Stimulated activated CD4-positive, alpha-beta T cell treated with anti-CD3 and anti-CD28 coated beads, Interleukin-15, amount 100 ng/mL, for 24 hours (primary cell): ENCODE results near the gene ELMOD3.
"Not testable (repeated sequence)": the region's sequence is repeated elsewhere in the genome, so short reads cannot be mapped to it uniquely, and the experiment has no call there.

Experiments
- DNase-seq: peaks from one replicate; pipeline ENCODE4 v3.0.0-alpha.2; 2020

The ELMOD3 gene

DNA sequence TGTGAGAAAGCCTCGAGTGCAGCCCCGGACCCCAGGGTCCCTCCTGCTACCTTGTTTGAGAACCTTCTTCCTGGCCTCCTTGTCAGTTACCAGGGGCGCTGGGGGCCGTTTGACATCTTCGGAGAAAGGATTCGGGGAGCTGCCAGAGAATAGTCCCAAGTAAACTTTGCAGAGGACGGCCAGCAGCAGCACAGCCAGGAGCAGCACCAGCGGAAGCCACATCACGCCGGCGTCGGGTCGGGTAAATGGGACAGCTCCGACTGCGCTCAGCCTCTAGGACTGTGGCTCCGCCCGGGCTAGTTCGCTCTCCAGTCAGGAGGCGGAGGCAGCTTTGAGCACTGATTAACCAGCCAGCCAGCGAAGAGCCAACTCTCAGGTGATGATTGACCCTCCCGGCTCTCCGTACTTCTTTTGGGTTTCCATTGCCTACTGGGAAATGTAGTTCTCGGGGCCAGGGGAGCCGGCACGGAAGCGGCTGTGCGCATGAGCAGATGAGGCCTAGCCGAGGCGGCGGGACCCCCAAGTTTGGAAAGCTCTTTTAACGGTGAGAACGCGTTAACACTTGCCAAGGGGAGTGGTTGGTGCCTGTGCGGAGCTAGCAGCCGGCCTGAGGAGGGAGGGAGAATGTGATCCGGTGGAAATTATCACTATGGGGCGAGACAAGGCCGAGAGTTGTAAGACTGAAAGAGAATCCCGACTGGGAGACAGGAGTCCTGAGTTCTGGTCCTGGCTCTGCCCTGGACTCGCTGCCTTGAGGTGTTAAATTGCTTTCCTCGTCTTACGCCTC lies at the start of gene ELMOD3, which contains the start of gene RETSAT:
TSS of gene ELMOD3 (plus strand) at position 484 of the 787 bp plus-strand sequence. CDS start 2,430 bp downstream, outside the sequence.
TSS of gene RETSAT (minus strand) at position 243 of the 787 bp plus-strand sequence. CDS start at position 222, 21 bp downstream.
- DNase-seq, result peak; percentile 98

DNA sequence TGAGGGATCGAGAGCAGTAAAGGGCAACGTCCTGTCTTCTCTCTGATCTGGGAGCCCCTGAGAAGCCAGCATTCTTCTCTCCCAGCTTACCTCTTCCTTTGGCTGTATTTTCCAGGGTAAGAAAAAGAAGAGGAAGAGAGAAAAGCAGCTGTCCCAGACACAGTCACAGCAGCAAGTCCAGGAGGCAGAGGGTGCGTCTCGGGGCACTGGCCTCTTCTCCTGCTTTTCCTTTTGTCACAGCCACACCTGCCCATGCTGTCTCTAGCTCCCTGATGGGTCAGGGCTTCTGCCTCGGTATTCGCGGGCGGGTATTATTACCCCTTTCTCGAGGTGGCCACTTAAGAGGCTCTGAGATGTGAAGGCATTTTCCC lies 47.1 kb upstream of the ELMOD3 start:
- no peak for DNase-seq

DNA sequence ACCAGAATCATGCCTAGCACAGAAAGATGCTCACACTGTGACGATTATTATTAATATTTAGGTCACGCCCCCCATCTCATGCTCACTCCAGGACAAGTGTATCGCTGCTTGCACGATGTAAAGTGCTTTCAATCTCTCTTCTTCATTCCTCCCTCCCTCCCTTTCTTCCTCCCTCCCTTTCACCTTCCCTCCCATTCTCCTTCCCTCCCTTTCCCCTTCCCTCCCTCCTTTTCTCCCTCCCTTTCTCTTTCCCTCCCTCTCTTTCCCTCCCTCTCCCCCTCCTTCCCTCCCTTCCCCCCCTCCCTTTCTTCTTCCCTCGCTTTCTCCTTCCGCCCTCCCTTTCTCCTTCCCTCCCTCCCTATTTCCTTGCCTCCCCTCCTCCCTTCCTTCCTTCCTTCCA lies 46.4 kb upstream of the ELMOD3 start:
- no peak for DNase-seq

- DNase-seq, result peak; percentile 21
These were observed 45.5 kb upstream of the ELMOD3 start for GRCh38 chr2:85308896-85309555.

DNA sequence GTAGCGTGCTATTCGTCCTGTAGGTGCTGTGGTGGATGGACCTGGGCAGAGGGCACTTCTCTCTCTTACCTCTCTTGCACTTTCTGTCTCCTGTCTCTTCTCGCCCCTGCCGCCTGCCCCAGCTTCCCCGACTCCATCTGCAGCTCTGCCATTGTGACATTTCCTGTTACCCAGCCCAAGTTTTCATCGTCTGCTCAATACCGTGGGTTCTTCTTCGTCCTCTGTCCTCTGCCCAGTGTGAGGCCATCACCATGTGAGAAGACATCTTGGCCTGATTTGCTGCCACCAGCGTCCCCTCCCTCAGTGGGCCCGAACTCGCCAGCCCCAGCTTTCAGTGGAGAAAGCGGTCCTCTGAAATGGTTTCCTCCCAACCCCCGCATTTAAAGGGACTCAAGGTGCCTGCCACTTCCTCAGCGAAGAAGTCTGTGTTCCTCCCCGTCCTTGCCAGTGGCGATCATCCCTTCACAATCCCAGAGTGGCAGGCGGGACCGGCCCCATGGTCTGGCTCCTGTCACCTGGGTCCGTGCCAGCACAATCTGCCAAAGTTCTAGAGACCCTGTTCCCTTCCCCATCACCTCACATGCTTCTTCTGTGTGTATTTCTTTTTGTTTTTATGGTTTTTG lies 44.8 kb upstream of the ELMOD3 start:
- no peak for DNase-seq

- DNase-seq, result no peak
These were observed 44.2 kb upstream of the ELMOD3 start for GRCh38 chr2:85310330-85310729.

- no peak for DNase-seq
These were observed 42.2 kb upstream of the ELMOD3 start for GRCh38 chr2:85312404-85312803.

DNA sequence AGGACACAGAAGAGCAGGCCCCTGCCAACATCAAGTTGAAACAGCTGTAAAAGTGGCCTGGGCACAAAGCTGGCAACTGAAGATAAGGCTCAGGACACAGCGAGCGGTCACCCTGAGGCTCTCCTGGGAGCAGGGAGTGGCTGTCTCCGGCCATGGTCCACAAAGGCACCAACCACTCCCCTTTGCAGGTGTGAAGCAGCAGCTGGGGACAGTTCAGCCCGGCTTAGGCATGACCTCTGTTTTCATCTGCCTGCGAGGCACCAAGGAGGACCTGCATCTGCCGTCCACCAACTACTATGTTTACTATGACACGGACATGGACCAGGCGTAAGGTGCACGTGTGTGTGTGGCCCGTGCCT lies 39.7 kb upstream of the ELMOD3 start:
- DNase-seq, result no peak

DNA sequence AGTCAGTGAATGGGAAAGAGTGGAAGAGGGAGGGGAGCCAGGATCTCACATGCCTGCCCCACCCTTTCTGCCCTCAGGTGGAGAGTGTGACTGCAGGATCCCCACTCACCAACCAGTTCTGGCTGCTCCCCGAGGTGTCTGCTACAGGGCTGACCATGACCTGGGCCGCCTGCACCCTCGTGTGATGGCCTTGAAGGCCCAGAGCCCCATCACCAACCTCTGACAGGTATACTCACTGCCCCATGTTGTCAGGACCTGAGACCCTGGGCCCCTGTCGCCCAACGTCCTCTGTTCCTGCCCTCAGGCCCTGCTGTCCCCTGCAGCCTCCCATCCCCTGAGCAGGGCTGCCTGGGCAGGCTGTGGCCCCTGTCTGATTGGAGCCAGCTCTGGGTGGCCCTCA lies 38.6 kb upstream of the ELMOD3 start:
- not testable (repeated sequence) for DNase-seq

DNA sequence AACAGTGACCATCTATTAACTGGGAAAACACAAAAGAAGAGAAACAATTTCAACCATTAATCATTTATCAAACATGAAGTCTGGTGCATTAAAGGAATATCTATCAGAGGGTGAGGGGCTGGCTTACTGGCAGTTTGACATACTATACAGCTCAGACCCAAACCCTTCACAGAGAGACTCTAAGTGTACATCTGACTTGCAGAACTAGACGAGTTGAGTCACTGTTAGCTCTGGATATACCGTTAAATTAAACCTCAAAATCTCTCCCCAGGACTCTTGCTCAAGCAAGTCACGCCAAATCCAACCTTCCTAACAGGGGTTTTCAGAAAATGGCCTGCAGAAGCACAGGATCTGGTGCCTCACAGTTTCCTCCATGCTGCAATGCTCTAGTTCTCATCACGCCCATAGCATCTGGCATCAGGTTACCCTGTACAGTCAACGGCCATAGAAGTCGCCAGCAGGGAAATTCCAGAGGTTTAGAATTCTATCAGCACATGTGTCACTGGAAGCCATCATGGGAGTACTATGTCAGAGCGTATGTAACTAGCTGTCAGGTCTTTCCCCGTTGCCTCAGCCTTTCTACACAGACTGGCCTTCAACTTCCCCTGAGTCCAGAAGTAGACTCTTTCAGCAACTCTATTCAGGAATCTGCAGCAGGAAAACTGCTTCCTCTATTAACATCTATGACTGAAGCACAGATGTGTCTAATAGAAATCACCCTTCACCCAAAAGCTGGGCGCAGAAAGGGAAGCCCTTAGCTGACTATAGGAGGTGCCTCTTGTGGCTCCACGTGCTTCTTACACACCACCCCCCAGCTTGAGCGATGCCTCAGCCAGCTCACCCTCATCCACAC lies 36.1 kb upstream of the ELMOD3 start:
- peak; percentile 58 for DNase-seq

GRCh38 chr2:85319796-85320195 lies 34.8 kb upstream of the ELMOD3 start:
- no peak for DNase-seq

DNA sequence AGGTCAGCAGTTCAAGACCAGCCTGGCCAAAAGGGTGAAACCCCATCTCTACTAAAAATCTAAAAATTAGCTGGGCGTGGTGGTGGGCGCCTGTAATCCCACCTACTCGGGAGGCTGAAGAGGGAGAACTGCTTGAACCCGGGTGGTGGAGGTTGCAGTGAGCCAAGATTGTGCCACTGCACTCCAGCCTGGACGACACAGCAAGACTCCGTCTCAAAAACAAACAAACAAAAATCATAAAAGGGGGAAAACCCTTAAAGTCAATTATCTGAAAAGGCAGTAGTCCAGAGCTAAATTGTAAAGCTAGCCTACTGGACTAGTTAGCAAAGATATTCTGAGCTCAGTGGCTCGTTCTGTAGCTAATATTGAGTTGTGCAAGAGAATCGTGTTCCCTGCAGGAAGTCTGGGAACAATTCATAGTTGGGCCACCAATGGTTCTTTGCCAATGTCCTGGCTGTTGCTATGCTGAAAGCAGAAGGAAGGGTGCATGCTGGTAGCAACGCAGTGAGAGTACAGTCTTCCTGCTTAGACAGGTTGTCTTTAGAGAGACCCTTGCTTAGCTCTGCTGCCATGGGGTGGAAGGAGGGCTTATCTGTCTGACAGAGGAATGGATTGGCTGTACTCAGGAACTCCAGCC lies 31.1 kb upstream of the ELMOD3 start:
- no peak for DNase-seq

- DNase-seq, result not testable (repeated sequence)
These were observed 30.6 kb upstream of the ELMOD3 start for GRCh38 chr2:85323988-85324367.

GRCh38 chr2:85324639-85325465 lies 29.7 kb upstream of the ELMOD3 start:
- DNase-seq, result no peak

- DNase-seq, result no peak
These were observed 29.1 kb upstream of the ELMOD3 start for GRCh38 chr2:85325466-85325811.

DNA sequence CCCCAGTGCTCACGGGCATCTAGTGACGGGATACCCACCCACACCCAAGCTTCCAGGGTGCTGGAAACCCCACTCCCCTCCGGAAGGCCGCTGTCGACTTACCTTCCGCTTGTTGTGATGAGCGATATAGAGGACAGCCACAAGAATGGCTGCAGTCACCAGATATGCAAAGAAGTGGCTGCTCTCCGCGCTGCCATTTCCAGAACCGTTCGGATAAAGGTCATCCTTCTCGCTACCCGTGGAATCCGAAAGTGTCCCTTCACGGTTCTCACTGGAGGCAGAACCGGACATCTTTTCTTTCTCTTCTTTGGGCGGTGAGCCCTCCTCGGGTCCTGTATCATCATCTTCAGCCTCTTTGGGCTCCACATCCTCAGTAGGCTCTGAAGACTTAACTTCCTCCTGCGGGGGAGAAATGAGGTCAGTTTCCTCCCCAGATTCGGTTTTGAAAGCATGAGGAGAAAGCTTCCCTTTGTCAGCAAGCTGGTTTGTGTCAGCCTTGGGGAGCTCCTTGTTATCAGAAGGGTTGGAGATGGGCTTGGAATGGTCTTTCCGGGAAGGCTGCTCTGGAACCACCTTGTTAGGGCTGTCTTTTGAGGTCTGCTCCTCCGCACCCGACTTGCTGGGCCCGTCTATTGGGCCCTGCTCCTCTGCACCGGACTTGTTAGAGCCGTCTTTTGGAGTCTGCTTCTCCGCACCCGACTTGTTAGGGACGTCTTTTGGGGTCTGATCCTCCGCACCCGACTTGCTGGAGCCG lies 28.0 kb upstream of the ELMOD3 start:
- DNase-seq, result peak; percentile 53

DNA sequence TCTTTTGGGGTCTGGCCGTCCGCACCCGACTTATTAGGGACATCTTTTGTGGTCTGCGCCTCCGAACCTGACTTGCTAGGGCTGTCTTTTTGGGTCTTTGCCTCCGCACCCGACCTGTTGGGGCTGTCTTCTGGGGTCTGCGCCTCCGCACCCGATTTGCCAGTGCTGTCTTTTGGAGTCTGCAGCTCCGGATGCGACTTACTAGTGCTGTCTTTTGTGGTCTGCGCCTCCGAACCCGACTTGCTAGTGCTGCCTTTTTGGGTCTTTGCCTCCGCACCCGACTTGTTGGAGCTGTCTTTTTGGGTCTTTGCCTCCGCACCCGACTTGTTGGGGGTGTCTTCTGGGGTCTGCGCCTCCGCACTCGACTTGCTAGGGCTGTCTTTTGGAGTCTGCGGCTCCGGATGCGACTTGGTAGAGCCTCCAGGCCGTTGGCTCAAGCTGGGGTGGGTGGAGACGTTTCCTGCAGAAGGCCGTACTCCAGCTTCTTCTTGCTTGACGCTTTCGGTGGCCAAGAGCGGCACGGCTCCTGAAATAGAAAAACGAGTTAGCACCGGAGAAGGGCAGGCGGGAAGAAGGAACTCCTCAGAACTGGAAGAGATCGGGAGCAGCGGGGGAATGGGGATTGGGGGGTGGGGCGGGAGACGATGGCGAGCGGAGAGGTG lies 27.3 kb upstream of the ELMOD3 start:
- peak; percentile 70 for DNase-seq

- peak; percentile 97 for DNase-seq
These were observed 26.5 kb upstream of the ELMOD3 start, which contains the start of gene TGOLN2 for GRCh38 chr2:85327822-85328617. TGOLN2 (minus strand) TSS chr2:85327989; CDS start chr2:85327962, 27 bp downstream.

GRCh38 chr2:85329181-85329651 lies 25.4 kb upstream of the ELMOD3 start:
- DNase-seq, result no peak
